Transverse colon (tissue), 4 donors: ENCODE measurements around the gene CCDC81.

ENCODE experiments used
- EP300 ChIP-seq: sonication (generic); formaldehyde crosslinking; IDR thresholded peaks from one replicate; pipeline ENCODE4 v1.6.1; 2017; ENCODE audit warnings: antibody characterized with exemption, low read depth
- POLR2A ChIP-seq: fragments of 450-650 bp; IDR thresholded peaks from one replicate; pipeline ENCODE4 v1.6.1; 2016; ENCODE audit warnings: antibody characterized with exemption, mild to moderate bottlenecking, moderate library complexity
- POLR2AphosphoS5 ChIP-seq, 3 donors: sonication (generic); formaldehyde crosslinking; IDR thresholded peaks; one replicate each; pipeline ENCODE4 v1.6.1; 2016; ENCODE audit warnings: antibody characterized with exemption in 3 of 3
- TF ChIP-seq, protein P1 (sequence below), 5 experiments: fragments of 200-600 bp in 3 of 5; fragments of 450-650 bp in 2 of 5; sonication (generic) in 3 of 5; IDR thresholded peaks; 1 replicate in 2 of 5; 2 replicates in 3 of 5; pipeline ENCODE4 v1.5.1; 2016 to 2017; ENCODE audit warnings: antibody characterized with exemption in 5 of 5, inconsistent platforms in 3 of 5, mild to moderate bottlenecking in 2 of 5, moderate library complexity in 1 of 5

DNA sequence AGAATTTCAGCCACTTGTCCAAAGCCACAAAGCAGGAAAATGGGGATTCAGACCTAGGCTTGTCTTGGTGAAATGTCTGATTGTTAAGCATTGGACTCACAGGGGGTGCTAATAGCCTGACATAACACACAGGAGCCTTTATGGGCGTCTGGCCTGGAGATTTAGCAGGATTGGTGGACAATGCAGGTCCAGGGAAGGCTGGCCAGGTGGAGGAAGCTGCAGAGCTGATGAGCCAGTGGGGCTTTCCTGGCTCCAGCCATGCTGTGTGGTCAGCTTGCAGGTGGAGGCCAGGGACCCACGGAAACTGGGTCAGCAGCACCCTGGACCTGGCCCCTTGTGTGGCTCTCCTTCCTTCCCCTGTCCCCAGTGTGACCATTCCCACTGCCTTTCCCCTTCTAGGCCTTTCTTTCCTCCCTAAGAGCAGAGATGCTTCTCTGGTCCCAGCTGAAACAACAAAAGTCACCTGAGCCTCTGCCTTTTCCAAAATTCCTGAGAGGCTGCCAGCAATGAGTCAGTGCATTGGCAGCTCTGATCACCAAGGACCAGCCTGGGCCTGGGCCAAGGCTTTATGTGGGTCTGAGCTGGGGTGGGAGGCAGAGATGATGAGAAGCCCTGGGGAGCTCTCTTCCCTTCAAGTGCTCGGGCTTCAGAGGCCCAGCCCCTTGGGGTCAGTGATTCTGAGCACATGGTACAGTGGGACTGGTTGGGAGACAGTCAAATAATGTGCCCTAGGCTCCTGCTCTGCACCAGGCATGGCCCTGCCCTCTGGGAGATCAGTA lies 85.2 kb downstream of the CCDC81 start:
- TF ChIP-seq, protein P1, sequence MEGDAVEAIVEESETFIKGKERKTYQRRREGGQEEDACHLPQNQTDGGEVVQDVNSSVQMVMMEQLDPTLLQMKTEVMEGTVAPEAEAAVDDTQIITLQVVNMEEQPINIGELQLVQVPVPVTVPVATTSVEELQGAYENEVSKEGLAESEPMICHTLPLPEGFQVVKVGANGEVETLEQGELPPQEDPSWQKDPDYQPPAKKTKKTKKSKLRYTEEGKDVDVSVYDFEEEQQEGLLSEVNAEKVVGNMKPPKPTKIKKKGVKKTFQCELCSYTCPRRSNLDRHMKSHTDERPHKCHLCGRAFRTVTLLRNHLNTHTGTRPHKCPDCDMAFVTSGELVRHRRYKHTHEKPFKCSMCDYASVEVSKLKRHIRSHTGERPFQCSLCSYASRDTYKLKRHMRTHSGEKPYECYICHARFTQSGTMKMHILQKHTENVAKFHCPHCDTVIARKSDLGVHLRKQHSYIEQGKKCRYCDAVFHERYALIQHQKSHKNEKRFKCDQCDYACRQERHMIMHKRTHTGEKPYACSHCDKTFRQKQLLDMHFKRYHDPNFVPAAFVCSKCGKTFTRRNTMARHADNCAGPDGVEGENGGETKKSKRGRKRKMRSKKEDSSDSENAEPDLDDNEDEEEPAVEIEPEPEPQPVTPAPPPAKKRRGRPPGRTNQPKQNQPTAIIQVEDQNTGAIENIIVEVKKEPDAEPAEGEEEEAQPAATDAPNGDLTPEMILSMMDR (IDR thresholded peaks at IDR 0.05) = no peak
- TF ChIP-seq POLR2A (no peak), POLR2AphosphoS5 (IDR thresholded peaks at IDR 0.05) (no peak), EP300 (no peak)
